Measurements from ENCODE around the gene FMNL2. TPM values are rescaled to one million over a fixed set of nuclear protein-coding genes. Genes with fewer than 3 reads are reported as not detected.

Gene FMNL2
- total RNA-seq, 4 donors from 2014 or later: 5.8 to 19.8 (median 16.9) TPM

DNA sequence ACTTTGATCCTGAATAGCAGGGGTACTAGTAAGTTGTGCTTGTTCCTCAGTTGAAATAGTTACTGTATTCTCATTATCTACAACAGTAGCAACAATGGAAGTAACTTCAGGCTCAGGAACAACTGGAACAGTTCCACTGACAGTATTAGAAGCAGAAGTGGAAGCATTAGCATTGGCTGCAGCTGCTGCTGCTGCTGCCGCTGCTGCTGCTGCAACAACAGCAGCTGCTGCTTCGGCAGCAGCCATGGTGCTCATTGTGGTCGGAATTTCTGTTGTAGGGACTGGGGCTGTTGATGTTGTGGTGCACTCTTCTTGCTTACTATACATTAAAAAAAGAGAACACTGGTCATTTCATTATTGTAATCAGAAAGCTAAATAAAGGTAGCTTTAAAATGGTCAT, 341.5 kb downstream of the FMNL2 start:
- no peak for DNase-seq
- Histone ChIP-seq H3K27ac (no peak overlapping the region), H3K4me3 (no peak overlapping the region), H3K27me3 (no peaks in the 10 kb centered on the region), H3K36me3 (peaks cover 0 to 100% (median 28%) of the 10 kb centered on the region in 3 donors), H3K4me1 (no peaks in the 10 kb centered on the region), H3K9me3 (no peaks in the 10 kb centered on the region)
- TF ChIP-seq, protein P1, sequence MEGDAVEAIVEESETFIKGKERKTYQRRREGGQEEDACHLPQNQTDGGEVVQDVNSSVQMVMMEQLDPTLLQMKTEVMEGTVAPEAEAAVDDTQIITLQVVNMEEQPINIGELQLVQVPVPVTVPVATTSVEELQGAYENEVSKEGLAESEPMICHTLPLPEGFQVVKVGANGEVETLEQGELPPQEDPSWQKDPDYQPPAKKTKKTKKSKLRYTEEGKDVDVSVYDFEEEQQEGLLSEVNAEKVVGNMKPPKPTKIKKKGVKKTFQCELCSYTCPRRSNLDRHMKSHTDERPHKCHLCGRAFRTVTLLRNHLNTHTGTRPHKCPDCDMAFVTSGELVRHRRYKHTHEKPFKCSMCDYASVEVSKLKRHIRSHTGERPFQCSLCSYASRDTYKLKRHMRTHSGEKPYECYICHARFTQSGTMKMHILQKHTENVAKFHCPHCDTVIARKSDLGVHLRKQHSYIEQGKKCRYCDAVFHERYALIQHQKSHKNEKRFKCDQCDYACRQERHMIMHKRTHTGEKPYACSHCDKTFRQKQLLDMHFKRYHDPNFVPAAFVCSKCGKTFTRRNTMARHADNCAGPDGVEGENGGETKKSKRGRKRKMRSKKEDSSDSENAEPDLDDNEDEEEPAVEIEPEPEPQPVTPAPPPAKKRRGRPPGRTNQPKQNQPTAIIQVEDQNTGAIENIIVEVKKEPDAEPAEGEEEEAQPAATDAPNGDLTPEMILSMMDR (IDR thresholded peaks at IDR 0.05): no peak
- no peak for TF ChIP-seq POLR2A (IDR thresholded peaks at IDR 0.05)
- 93 to 94% methylated on average over 3 of the region's 3 CpGs for WGBS, 2 donors
- intact Hi-C loops (cut with DNase I): no loop called here

DNA sequence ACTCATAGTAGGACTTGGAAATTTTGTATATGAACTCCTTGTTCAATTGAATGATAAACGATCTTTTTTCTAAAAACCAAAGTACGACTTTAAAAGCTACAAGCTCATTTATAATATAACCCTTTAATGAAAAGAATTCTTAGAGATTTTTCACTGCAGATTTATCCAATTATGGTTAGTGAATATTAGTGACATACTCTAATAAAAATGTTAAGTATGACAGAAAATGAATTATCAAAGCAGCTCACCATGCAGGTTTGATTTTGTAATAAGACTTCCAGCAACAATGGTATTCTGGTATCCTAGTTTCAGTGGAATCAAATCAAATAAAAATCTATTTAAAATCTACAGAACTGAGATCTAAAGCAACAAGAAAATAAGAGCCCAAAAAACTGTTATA, 343.8 kb downstream of the FMNL2 start:
- Histone ChIP-seq H3K4me3 (no peak overlapping the region), H3K4me1 (no peaks in the 10 kb centered on the region), H3K36me3 (peaks cover 0 to 84% (median 28%) of the 10 kb centered on the region in 3 donors), H3K27me3 (no peaks in the 10 kb centered on the region), H3K27ac (no peak overlapping the region), H3K9me3 (no peaks in the 10 kb centered on the region)
- no peak for TF ChIP-seq POLR2A (IDR thresholded peaks at IDR 0.05)
- TF ChIP-seq, protein P1 (IDR thresholded peaks at IDR 0.05): no peak
- no peak for DNase-seq
- 73 to 75% methylated on average over 2 of the region's 2 CpGs for WGBS, 2 donors
- intact Hi-C loops (cut with DNase I): no loop called here

DNA sequence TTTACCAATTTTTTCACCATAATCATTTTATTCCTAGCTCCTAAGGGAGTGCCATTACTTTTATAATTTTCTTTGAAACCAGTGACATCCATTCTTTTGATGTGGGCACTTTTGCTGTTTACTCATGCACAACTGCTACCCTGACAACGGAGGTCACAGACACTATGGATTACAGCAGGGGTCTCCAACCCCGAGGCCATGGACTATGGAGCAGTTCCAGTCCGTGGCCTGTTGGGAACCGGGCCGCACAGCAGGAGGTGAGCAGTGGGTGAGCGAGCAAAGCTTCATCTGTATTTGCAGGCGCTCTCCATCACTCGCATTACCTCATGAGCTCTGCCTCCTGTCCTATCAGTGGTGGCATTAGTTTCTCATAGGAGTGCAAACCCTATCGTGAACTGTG, 347.7 kb downstream of the FMNL2 start:
- Histone ChIP-seq H3K27me3 (no peaks in the 10 kb centered on the region), H3K9me3 (no peaks in the 10 kb centered on the region), H3K4me3 (no peak overlapping the region), H3K36me3 (peaks cover 0 to 60% (median 15%) of the 10 kb centered on the region in 3 donors), H3K27ac (no peak overlapping the region), H3K4me1 (no peaks in the 10 kb centered on the region)
- no peak for TF ChIP-seq POLR2A (IDR thresholded peaks at IDR 0.05)
- TF ChIP-seq, protein P1 (IDR thresholded peaks at IDR 0.05): no peak
- intact Hi-C loops (cut with DNase I): no loop called here
- DNase-seq: no peak
- 92 to 96% methylated on average over 3 to 9 of the region's 9 CpGs for WGBS, 2 donors

DNA sequence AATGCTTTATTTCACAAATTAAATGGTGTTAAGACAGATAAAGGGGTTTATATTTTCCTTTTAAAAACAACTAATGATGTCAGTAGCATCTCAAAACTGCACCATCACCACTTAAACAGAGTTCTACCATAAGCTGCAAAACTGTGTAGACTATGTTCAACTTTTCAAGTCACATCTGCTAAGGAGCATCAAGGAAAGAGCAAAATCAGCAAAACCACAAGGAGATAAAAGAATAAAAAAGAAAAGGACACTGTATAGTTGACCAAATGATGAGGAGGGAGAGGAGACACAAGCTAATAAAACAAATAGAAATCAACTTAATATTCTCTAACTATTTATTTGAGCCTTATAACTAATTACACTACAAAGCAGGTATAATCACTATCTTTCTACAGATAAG, 348.4 kb downstream of the FMNL2 start:
- no peak overlapping the region for H3K4me3 ChIP-seq
- no peaks in the 10 kb centered on the region for H3K4me1 ChIP-seq
- H3K9me3 ChIP-seq: no peaks in the 10 kb centered on the region
- H3K27me3 ChIP-seq: no peaks in the 10 kb centered on the region
- intact Hi-C loops (cut with DNase I): no loop called here
- H3K36me3 ChIP-seq: peaks cover 0 to 60% (median 15%) of the 10 kb centered on the region in 3 donors
- H3K27ac ChIP-seq: no peak overlapping the region
- TF ChIP-seq, protein P1 (IDR thresholded peaks at IDR 0.05): no peak
- TF ChIP-seq POLR2A (IDR thresholded peaks at IDR 0.05): no peak
- no peak for DNase-seq

DNA sequence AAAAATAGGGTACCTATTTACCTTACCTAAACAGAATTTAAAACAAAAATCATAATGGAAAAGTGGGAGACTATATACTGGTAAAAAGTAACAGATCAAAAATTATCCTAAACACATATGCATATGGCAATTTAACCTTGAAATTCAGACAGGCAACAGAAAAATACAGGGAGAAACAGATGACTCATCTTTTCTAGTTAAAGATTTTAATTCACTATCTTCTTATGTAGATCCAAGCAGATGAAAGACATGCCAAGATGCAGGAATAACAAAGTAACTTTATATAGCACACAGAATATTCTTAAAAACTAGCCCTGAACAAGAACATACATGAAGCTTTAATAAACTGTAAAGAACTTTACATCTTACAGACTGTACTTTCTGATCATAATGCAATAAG, 351.3 kb downstream of the FMNL2 start:
- no peak overlapping the region for H3K4me3 ChIP-seq
- intact Hi-C loops (cut with DNase I): no loop called here
- no peak for DNase-seq
- H3K9me3 ChIP-seq: no peaks in the 10 kb centered on the region
- no peaks in the 10 kb centered on the region for H3K4me1 ChIP-seq
- H3K27ac ChIP-seq: no peak overlapping the region
- H3K36me3 ChIP-seq: peaks cover 0 to 42% (median 2%) of the 10 kb centered on the region in 3 donors
- TF ChIP-seq, protein P1 (IDR thresholded peaks at IDR 0.05): no peak
- no peaks in the 10 kb centered on the region for H3K27me3 ChIP-seq

Data from esophagus squamous epithelium (tissue), 5 donors.